CD14-positive monocyte (primary cell): ENCODE results near the gene PRRG4. TPM values are rescaled to one million over a fixed set of nuclear protein-coding genes. Genes with fewer than 3 reads are reported as not detected.

ENCODE experiments used
- DNase-seq, 3 donors: peaks; one replicate each; pipeline ENCODE4 v3.0.0-alpha.2; 2011 to 2022
- H2AFZ ChIP-seq: 2 replicates; pipeline ENCODE4 v1.6.0; 2012; ENCODE audit warnings: mild to moderate bottlenecking, low read depth, low read length, inconsistent platforms; ENCODE audit not compliant: insufficient read depth, poor library complexity, severe bottlenecking
- H3K27ac ChIP-seq, 2 donors: 1 replicate in 1 of 2; 2 replicates in 1 of 2; pipeline ENCODE4 v1.5.1; 2012 to 2013; ENCODE audit warnings: low read length in 2 of 2, control low read depth in 1 of 2, inconsistent platforms in 1 of 2, low read depth in 1 of 2, mild to moderate bottlenecking in 1 of 2
- H3K27me3 ChIP-seq, 2 donors: one replicate each; pipeline versions ENCODE4 v1.6.0 to v1.6.1; 2011 to 2013; ENCODE audit warnings: low read length in 2 of 2; ENCODE audit not compliant: control insufficient read depth in 2 of 2, insufficient read depth in 2 of 2
- H3K36me3 ChIP-seq, 2 donors: replicated peaks in 1 of 2; 1 replicate in 1 of 2; 2 replicates in 1 of 2; pipeline versions ENCODE4 v1.5.1 to v1.6.1; 2012 to 2013; ENCODE audit warnings: low read length in 2 of 2, control low read depth in 1 of 2, inconsistent platforms in 1 of 2, mild to moderate bottlenecking in 1 of 2; ENCODE audit not compliant: insufficient read depth in 2 of 2, control insufficient read depth in 1 of 2
- H3K4me1 ChIP-seq, 2 donors: 1 replicate in 1 of 2; 2 replicates in 1 of 2; pipeline versions ENCODE4 v1.5.1 to v1.6.1; 2012 to 2013; ENCODE audit warnings: low read length in 2 of 2, control low read depth in 1 of 2, inconsistent platforms in 1 of 2, mild to moderate bottlenecking in 1 of 2, moderate library complexity in 1 of 2; ENCODE audit not compliant: insufficient read depth in 2 of 2, control insufficient read depth in 1 of 2
- H3K4me2 ChIP-seq: replicated peaks from 2 replicates; pipeline ENCODE3; 2012; ENCODE audit warnings: low read length, moderate library complexity, mild to moderate bottlenecking; ENCODE audit not compliant: poor library complexity, severe bottlenecking; ENCODE audit errors: extremely low read depth
- H3K4me3 ChIP-seq, 3 experiments: fragments of 200-600 bp in 1 of 3; sonication (generic) in 1 of 3; replicated peaks in 1 of 3; 1 replicate in 2 of 3; 2 replicates in 1 of 3; pipeline ENCODE4 v1.5.1; 2011 to 2013; ENCODE audit warnings: low read length in 3 of 3, mild to moderate bottlenecking in 3 of 3, control low read depth in 2 of 3, low read depth in 2 of 3, inconsistent platforms in 1 of 3, moderate library complexity in 1 of 3
- H3K79me2 ChIP-seq: 2 replicates; pipeline ENCODE4 v1.6.0; 2012; ENCODE audit warnings: mild to moderate bottlenecking, control low read depth, inconsistent platforms, low read length, moderate library complexity; ENCODE audit not compliant: insufficient read depth
- H3K9ac ChIP-seq: 2 replicates; pipeline ENCODE4 v1.6.0; 2017; ENCODE audit warnings: low read length, mild to moderate bottlenecking; ENCODE audit not compliant: insufficient read depth, poor library complexity, severe bottlenecking
- H3K9me3 ChIP-seq, 2 donors: replicated peaks in 1 of 2; 1 replicate in 1 of 2; 2 replicates in 1 of 2; pipeline versions ENCODE4 v1.5.1 to v1.6.1; 2012 to 2013; ENCODE audit warnings: low read length in 2 of 2, control low read depth in 1 of 2; ENCODE audit not compliant: control insufficient read depth in 1 of 2, insufficient read depth in 1 of 2
- H4K20me1 ChIP-seq: 2 replicates; pipeline ENCODE4 v1.6.0; 2012; ENCODE audit warnings: mild to moderate bottlenecking, low read length, control low read depth, moderate library complexity; ENCODE audit not compliant: insufficient read depth
- H3K27ac Mint-ChIP-seq, 7 donors: one replicate each; pipeline ENCODE4 v1.8.0; 2020; ENCODE audit warnings: mild to moderate bottlenecking in 7 of 7, mixed read lengths in 7 of 7, moderate library complexity in 6 of 7, inconsistent platforms in 2 of 7
- H3K27me3 Mint-ChIP-seq, 3 donors: one replicate each; pipeline ENCODE4 v1.8.0; 2021 to 2022; ENCODE audit warnings: low read depth in 3 of 3, mild to moderate bottlenecking in 3 of 3, mixed read lengths in 3 of 3, moderate library complexity in 3 of 3, inconsistent platforms in 1 of 3
- H3K36me3 Mint-ChIP-seq, 2 donors: one replicate each; pipeline ENCODE4 v1.8.0; 2020; ENCODE audit warnings: mixed read lengths in 2 of 2, inconsistent platforms in 1 of 2, mild to moderate bottlenecking in 1 of 2
- H3K4me1 Mint-ChIP-seq: one replicate; pipeline ENCODE4 v1.8.0; 2020; ENCODE audit warnings: mild to moderate bottlenecking, mixed read lengths
- H3K4me3 Mint-ChIP-seq, 2 donors: one replicate each; pipeline ENCODE4 v1.8.0; 2020; ENCODE audit warnings: mild to moderate bottlenecking in 2 of 2, mixed read lengths in 2 of 2, moderate library complexity in 1 of 2
- H3K9me3 Mint-ChIP-seq, 7 donors: one replicate each; pipeline ENCODE4 v1.8.0; 2020 to 2022; ENCODE audit warnings: mixed read lengths in 7 of 7, mild to moderate bottlenecking in 6 of 7, moderate library complexity in 6 of 7, inconsistent platforms in 2 of 7
- CTCF ChIP-seq: fragments of 200-600 bp; IDR thresholded peaks from one replicate; pipeline ENCODE4 v1.8.0; 2022; ENCODE audit warnings: antibody characterized with exemption, mild to moderate bottlenecking
- WGBS: methylation state at CpG from one replicate; pipeline ENCODE4 v1.1.5; 2013; ENCODE audit warnings: missing lambda C conversion rate; ENCODE audit not compliant: insufficient coverage; 5-methylcytosine and 5-hydroxymethylcytosine counted together
- intact Hi-C, 2 donors: fragments of 100-400 bp; cut with micrococcal nuclease; formaldehyde crosslinking; loops; one replicate each; pipeline versions ENCODE4 v1.15.0 to v1.15.1; 2023
- polyA plus RNA-seq, 3 donors: library from polyadenylated mRNA; depleted of rRNA in 1 of 3; unstranded in 2 of 3; stranded (reverse) in 1 of 3; fragments of 300-500 nt in 2 of 3; fragments of >200 nt in 1 of 3; fragmentation: Illumina TruSeq in 2 of 3; gene quantifications; 1 replicate in 2 of 3; 2 replicates in 1 of 3; pipeline ENCODE4 v1.2.3, GENCODE V29; 2012 to 2021

Gene PRRG4
- polyA plus RNA-seq, 3 donors, result 3.5 to 9.9 (median 8.7) TPM

GRCh38 chr11:32890843-32891656 lies 61.3 kb downstream of the PRRG4 start:
- Histone ChIP-seq H3K79me2 (peaks cover 30% of the 10 kb centered on the region), H3K27me3 (no peaks in the 10 kb centered on the region), H4K20me1 (no peaks in the 10 kb centered on the region), H3K4me3 (no peak overlapping the region), H2AFZ (no peak overlapping the region), H3K36me3 (no peaks in the 10 kb centered on the region), H3K27ac (no peak overlapping the region), H3K4me1 (peaks cover 14 to 24% of the 10 kb centered on the region in 2 donors), H3K4me2 (peak overlapping the region; percentile 91), H3K9me3 (peaks cover 0 to 5% of the 10 kb centered on the region in 2 donors), H3K9ac (no peak overlapping the region)
- TF ChIP-seq CTCF, result no peak
- Mint-ChIP-seq H3K27ac (peak overlapping the region in 1 of 7 donors; percentile 60), H3K9me3 (peaks cover 2 to 10% (median 5%) of the 10 kb centered on the region in 7 donors), H3K27me3 (peaks cover 2 to 6% (median 5%) of the 10 kb centered on the region in 3 donors), H3K36me3 (no peaks in the 10 kb centered on the region), H3K4me1 (peaks cover 25% of the 10 kb centered on the region), H3K4me3 (peak overlapping the region in 1 of 2 donors; percentile 44)
- no peak for DNase-seq
- intact Hi-C loops, result loop anchor here (5.0 to 10.0 kb wide), 2 partner anchors 39 to 306 kb away; partner anchors contain the start of gene EIF3M (in 1 of the 2)
- WGBS, result 83% methylated on average over 1 of the region's 11 CpGs

- Histone ChIP-seq H3K36me3 (no peaks in the 10 kb centered on the region), H3K4me2 (peak overlapping the region; percentile 91), H3K27me3 (no peaks in the 10 kb centered on the region), H3K4me3 (peak overlapping the region; percentile 48 to 93 (median 74)), H4K20me1 (no peaks in the 10 kb centered on the region), H3K27ac (peak overlapping the region; percentile 54 to 84), H3K9me3 (peaks cover 0 to 5% of the 10 kb centered on the region in 2 donors), H3K9ac (peak overlapping the region; percentile 85), H3K79me2 (peaks cover 38% of the 10 kb centered on the region), H3K4me1 (peaks cover 14 to 24% of the 10 kb centered on the region in 2 donors), H2AFZ (peak overlapping the region; percentile 95)
- 0% methylated on average over 1 of the region's 10 CpGs for WGBS
- Mint-ChIP-seq H3K27me3 (peaks cover 2 to 6% (median 5%) of the 10 kb centered on the region in 3 donors), H3K4me3 (peak overlapping the region; percentile 85 to 91), H3K27ac (peak overlapping the region; percentile 73 to 89 (median 85)), H3K36me3 (no peaks in the 10 kb centered on the region), H3K9me3 (peaks cover 2 to 10% (median 5%) of the 10 kb centered on the region in 7 donors), H3K4me1 (peaks cover 25% of the 10 kb centered on the region)
- intact Hi-C loops, result loop anchor here (5.0 to 10.0 kb wide), 2 partner anchors 40 to 307 kb away; partner anchors contain the start of gene EIF3M (in 1 of the 2)
- TF ChIP-seq CTCF, result no peak
- no peak for DNase-seq
These were observed 62.1 kb downstream of the PRRG4 start for GRCh38 chr11:32891657-32892354.
